ENCODE results near the gene GAP43. TPM values are rescaled to one million over a fixed set of nuclear protein-coding genes. Genes with fewer than 3 reads are reported as not detected.

GAP43 gene
- total RNA-seq, 1 donor from 2014 or later, result not detected

- DNase-seq (ENCODE audit: low read depth), result no peak
- no peaks in the 10 kb centered on the region for H3K36me3 ChIP-seq (ENCODE audit: control insufficient read depth, insufficient read depth, low read length)
- TF ChIP-seq, protein P1, sequence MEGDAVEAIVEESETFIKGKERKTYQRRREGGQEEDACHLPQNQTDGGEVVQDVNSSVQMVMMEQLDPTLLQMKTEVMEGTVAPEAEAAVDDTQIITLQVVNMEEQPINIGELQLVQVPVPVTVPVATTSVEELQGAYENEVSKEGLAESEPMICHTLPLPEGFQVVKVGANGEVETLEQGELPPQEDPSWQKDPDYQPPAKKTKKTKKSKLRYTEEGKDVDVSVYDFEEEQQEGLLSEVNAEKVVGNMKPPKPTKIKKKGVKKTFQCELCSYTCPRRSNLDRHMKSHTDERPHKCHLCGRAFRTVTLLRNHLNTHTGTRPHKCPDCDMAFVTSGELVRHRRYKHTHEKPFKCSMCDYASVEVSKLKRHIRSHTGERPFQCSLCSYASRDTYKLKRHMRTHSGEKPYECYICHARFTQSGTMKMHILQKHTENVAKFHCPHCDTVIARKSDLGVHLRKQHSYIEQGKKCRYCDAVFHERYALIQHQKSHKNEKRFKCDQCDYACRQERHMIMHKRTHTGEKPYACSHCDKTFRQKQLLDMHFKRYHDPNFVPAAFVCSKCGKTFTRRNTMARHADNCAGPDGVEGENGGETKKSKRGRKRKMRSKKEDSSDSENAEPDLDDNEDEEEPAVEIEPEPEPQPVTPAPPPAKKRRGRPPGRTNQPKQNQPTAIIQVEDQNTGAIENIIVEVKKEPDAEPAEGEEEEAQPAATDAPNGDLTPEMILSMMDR (IDR thresholded peaks at IDR 0.05; ENCODE audit: insufficient read depth, low read length, severe bottlenecking), result no peak
- no peak overlapping the region for H3K4me3 ChIP-seq (ENCODE audit: low read depth, low read length)
- no peaks in the 10 kb centered on the region for H3K27me3 ChIP-seq (ENCODE audit: control insufficient read depth, insufficient read depth, low read length)
- FAIRE-seq, result no peak
These were observed 87.5 kb downstream of the GAP43 start for GRCh38 chr3:115710799-115711198.

DNA sequence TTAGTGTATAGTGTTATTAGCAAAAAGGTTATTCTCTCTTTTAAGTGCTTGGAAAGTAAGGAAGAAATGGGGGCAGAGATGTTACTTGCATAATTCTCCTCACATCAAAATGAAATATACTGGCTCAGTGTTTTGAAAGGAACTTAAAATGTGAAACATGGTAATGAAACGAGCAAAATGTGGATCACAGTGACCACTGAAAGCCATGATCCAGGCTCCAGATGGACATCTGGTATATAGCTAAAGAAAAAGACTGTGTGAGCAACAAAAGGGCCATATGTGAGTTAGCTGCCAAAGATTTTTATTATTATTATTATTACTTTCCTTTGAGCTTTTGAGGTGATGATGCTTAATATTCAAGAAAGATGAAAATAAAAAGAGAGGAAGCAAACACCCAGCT lies 89.6 kb downstream of the GAP43 start:
- FAIRE-seq, result no peak
- no peak for DNase-seq (ENCODE audit: low read depth)
- Histone ChIP-seq H3K27me3 (ENCODE audit: control insufficient read depth, insufficient read depth, low read length) (no peaks in the 10 kb centered on the region), H3K36me3 (ENCODE audit: control insufficient read depth, insufficient read depth, low read length) (no peaks in the 10 kb centered on the region), H3K4me3 (ENCODE audit: low read depth, low read length) (no peak overlapping the region)
- TF ChIP-seq, protein P1 (IDR thresholded peaks at IDR 0.05; ENCODE audit: insufficient read depth, low read length, severe bottlenecking), result no peak

DNA sequence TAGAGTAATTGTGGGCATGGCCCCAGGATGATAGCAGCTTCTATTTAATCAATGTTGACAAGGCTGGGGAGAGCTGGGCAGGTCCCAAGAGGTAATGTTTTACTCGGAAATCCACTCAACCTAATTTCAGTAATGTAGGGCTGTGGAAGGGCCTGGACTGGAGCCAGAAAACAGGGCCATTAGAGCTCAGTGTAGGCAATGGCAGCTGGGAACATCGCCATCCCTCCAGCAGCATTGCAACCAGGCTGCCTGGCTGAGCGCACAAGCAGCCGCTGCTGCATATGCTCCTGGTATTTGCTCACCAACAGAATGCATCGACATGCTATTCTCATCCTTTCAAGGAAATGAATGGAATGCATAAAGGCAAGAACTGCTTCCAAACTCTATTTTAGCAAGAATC lies 90.0 kb downstream of the GAP43 start:
- Histone ChIP-seq H3K4me3 (ENCODE audit: low read depth, low read length) (no peak overlapping the region), H3K36me3 (ENCODE audit: control insufficient read depth, insufficient read depth, low read length) (no peaks in the 10 kb centered on the region), H3K27me3 (ENCODE audit: control insufficient read depth, insufficient read depth, low read length) (no peaks in the 10 kb centered on the region)
- no peak for FAIRE-seq
- TF ChIP-seq, protein P1 (IDR thresholded peaks at IDR 0.05; ENCODE audit: insufficient read depth, low read length, severe bottlenecking), result no peak
- DNase-seq (ENCODE audit: low read depth), result no peak

DNA sequence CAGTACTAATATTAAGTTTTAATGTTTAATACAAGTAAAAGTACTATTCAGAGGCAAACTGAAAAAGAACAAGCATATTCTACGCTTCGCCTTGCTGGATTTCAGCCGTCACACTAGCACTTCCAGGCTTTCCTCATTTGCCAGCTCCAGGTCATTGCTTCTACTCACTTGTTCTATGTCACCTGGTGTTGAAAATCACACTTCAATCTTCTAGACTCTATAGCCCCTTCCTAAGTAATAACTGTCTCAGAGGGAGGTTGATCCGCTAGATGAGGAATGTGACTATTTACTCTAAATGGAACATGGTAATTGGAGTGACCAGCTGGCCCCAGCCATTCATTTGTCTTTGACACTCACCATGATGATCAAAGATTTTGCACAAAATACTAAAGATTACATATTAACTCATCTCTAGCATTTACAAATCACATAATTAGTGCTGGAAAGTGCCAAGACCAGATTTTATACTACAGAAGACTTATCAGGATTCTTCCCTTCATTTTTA lies 92.0 kb downstream of the GAP43 start:
- Histone ChIP-seq H3K4me3 (ENCODE audit: low read depth, low read length) (no peak overlapping the region), H3K36me3 (ENCODE audit: control insufficient read depth, insufficient read depth, low read length) (no peaks in the 10 kb centered on the region), H3K27me3 (ENCODE audit: control insufficient read depth, insufficient read depth, low read length) (no peaks in the 10 kb centered on the region)
- TF ChIP-seq, protein P1 (IDR thresholded peaks at IDR 0.05; ENCODE audit: insufficient read depth, low read length, severe bottlenecking), result no peak
- DNase-seq (ENCODE audit: low read depth), result no peak
- FAIRE-seq, result no peak

- no peak overlapping the region for H3K4me3 ChIP-seq (ENCODE audit: low read depth, low read length)
- FAIRE-seq, result no peak
- H3K36me3 ChIP-seq (ENCODE audit: control insufficient read depth, insufficient read depth, low read length), result no peaks in the 10 kb centered on the region
- DNase-seq (ENCODE audit: low read depth), result no peak
- no peaks in the 10 kb centered on the region for H3K27me3 ChIP-seq (ENCODE audit: control insufficient read depth, insufficient read depth, low read length)
- TF ChIP-seq, protein P1 (IDR thresholded peaks at IDR 0.05; ENCODE audit: insufficient read depth, low read length, severe bottlenecking), result no peak
These were observed 97.7 kb downstream of the GAP43 start for GRCh38 chr3:115720983-115721382.

GRCh38 chr3:115725800-115726199 lies 102.5 kb downstream of the GAP43 start:
- DNase-seq (ENCODE audit: low read depth) (no peak), FAIRE-seq (no peak)
- Histone ChIP-seq H3K4me3 (ENCODE audit: low read depth, low read length) (no peak overlapping the region), H3K27me3 (ENCODE audit: control insufficient read depth, insufficient read depth, low read length) (no peaks in the 10 kb centered on the region), H3K36me3 (ENCODE audit: control insufficient read depth, insufficient read depth, low read length) (no peaks in the 10 kb centered on the region)
- TF ChIP-seq, protein P1 (IDR thresholded peaks at IDR 0.05; ENCODE audit: insufficient read depth, low read length, severe bottlenecking), result no peak

All from bronchial epithelial cell (primary cell).